Thoracic aorta (tissue), 2 donors: Measurements from ENCODE around the gene ELAVL2. TPM values are rescaled to one million over a fixed set of nuclear protein-coding genes. Genes with fewer than 3 reads are reported as not detected.

ENCODE experiments used
- ATAC-seq: fragments of 150-250 bp; one replicate; pipeline ENCODE4 v1.8.0; 2017; ENCODE audit warnings: low read depth; ENCODE audit not compliant: insufficient number of reproducible peaks, low FRiP score
- DNase-seq: peaks from one replicate; pipeline ENCODE4 v3.0.0-alpha.2; 2020; ENCODE audit warnings: low spot score
- H3K27ac ChIP-seq, 2 donors: fragments of 200-600 bp; sonication (generic); 1 replicate in 1 of 2; 2 replicates in 1 of 2; pipeline ENCODE4 v1.5.1; 2016; ENCODE audit warnings: mild to moderate bottlenecking in 2 of 2, moderate library complexity in 2 of 2
- H3K27me3 ChIP-seq: fragments of 200-600 bp; sonication (generic); replicated peaks from 2 replicates; pipeline ENCODE4 v1.6.0; 2016; ENCODE audit warnings: mild to moderate bottlenecking; ENCODE audit not compliant: insufficient read depth
- H3K36me3 ChIP-seq: fragments of 200-600 bp; sonication (generic); one replicate; pipeline ENCODE4 v1.5.1; 2016
- H3K4me1 ChIP-seq, 2 donors: fragments of 200-600 bp; sonication (generic); 1 replicate in 1 of 2; 2 replicates in 1 of 2; pipeline versions ENCODE4 v1.5.1 to v1.6.0; 2016; ENCODE audit warnings: low read depth in 2 of 2, mild to moderate bottlenecking in 1 of 2; ENCODE audit not compliant: control insufficient read depth in 1 of 2
- H3K4me3 ChIP-seq: fragments of 200-600 bp; sonication (generic); 2 replicates; pipeline ENCODE4 v1.5.1; 2016; ENCODE audit warnings: mild to moderate bottlenecking
- H3K9me3 ChIP-seq: fragments of 200-600 bp; sonication (generic); 2 replicates; pipeline ENCODE4 v1.5.1; 2016
- total RNA-seq, 2 donors: library from RNA; depleted of rRNA; stranded (reverse); fragments of >200 nt; gene quantifications; one replicate each; pipeline versions ENCODE4 v1.1.0 to v1.2.3, GENCODE V29; 2016
- TF ChIP-seq, protein P1 (sequence below): fragments of 200-600 bp; sonication (generic); IDR thresholded peaks from one replicate; pipeline ENCODE4 v1.5.1; 2019; ENCODE audit warnings: antibody characterized with exemption

The ELAVL2 gene
- total RNA-seq, 2 donors from 2014 or later = not detected

GRCh38 chr9:23746317-23746716 is 79.7 kb downstream of the ELAVL2 start:
- no peak for ATAC-seq
- H3K27me3 ChIP-seq = no peaks in the 10 kb centered on the region
- TF ChIP-seq, protein P1, sequence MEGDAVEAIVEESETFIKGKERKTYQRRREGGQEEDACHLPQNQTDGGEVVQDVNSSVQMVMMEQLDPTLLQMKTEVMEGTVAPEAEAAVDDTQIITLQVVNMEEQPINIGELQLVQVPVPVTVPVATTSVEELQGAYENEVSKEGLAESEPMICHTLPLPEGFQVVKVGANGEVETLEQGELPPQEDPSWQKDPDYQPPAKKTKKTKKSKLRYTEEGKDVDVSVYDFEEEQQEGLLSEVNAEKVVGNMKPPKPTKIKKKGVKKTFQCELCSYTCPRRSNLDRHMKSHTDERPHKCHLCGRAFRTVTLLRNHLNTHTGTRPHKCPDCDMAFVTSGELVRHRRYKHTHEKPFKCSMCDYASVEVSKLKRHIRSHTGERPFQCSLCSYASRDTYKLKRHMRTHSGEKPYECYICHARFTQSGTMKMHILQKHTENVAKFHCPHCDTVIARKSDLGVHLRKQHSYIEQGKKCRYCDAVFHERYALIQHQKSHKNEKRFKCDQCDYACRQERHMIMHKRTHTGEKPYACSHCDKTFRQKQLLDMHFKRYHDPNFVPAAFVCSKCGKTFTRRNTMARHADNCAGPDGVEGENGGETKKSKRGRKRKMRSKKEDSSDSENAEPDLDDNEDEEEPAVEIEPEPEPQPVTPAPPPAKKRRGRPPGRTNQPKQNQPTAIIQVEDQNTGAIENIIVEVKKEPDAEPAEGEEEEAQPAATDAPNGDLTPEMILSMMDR = no peak
- H3K27ac ChIP-seq = no peak overlapping the region
- no peaks in the 10 kb centered on the region for H3K9me3 ChIP-seq
- no peaks in the 10 kb centered on the region for H3K36me3 ChIP-seq
- no peak overlapping the region for H3K4me3 ChIP-seq
- H3K4me1 ChIP-seq = no peaks in the 10 kb centered on the region
- DNase-seq = no peak

GRCh38 chr9:23743036-23743435 is 83.0 kb downstream of the ELAVL2 start:
- no peak for DNase-seq
- Histone ChIP-seq H3K4me3 (no peak overlapping the region), H3K27ac (no peak overlapping the region), H3K36me3 (no peaks in the 10 kb centered on the region), H3K27me3 (no peaks in the 10 kb centered on the region), H3K4me1 (no peaks in the 10 kb centered on the region), H3K9me3 (no peaks in the 10 kb centered on the region)
- no peak for ATAC-seq
- TF ChIP-seq, protein P1 = no peak

DNA sequence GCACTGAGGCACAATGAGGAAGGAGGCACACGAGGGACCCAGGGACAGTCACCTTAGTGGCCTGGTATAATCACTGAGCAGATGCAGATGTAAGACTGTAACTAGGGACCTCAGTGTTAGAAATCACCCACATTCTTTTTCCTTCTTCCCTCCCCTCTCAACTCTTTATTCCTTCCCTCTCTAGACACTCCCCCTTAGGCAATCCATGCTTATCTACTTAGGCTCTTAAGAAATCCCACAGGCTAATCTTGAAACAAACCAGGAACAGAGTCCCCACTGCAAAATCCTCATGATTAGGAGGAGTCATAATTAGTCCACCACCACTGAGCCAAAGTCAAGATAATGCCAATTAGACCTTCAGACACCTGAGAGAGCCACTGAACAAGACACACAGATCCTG is 84.7 kb downstream of the ELAVL2 start:
- ATAC-seq = no peak
- H3K36me3 ChIP-seq = no peaks in the 10 kb centered on the region

GRCh38 chr9:23740531-23740930 is 85.5 kb downstream of the ELAVL2 start:
- Histone ChIP-seq H3K4me3 (no peak overlapping the region), H3K27me3 (no peaks in the 10 kb centered on the region), H3K27ac (no peak overlapping the region), H3K36me3 (no peaks in the 10 kb centered on the region), H3K4me1 (no peaks in the 10 kb centered on the region), H3K9me3 (no peaks in the 10 kb centered on the region)
- ATAC-seq (no peak), DNase-seq (no peak)
- TF ChIP-seq, protein P1 = no peak

More for the DNA sequence above, 84.7 kb downstream of the ELAVL2 start:
- no peak for DNase-seq
- Histone ChIP-seq H3K4me3 (no peak overlapping the region), H3K4me1 (no peaks in the 10 kb centered on the region), H3K9me3 (no peaks in the 10 kb centered on the region), H3K27me3 (no peaks in the 10 kb centered on the region), H3K27ac (no peak overlapping the region)
- TF ChIP-seq, protein P1 = no peak

DNA sequence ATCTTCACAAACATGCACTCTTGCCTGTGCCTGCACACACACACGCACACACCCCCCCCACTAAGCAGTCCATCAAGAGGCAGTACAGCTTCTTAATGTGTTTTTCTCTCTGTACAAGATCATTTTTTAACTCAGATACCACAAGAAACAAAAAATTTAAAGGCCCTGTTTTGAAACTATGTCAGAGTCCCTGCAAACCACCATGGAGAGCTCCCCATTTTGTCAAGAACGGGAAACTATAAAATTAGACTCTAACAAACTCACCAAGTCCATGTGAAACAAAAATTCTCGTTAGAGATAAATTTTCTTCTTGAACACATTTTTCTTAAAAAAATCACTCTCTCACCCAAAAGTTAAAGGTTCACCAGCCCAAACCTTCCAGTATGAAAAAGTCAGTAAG is 86.3 kb downstream of the ELAVL2 start:
- Histone ChIP-seq H3K27me3 (no peaks in the 10 kb centered on the region), H3K4me1 (no peaks in the 10 kb centered on the region), H3K4me3 (no peak overlapping the region), H3K27ac (no peak overlapping the region), H3K36me3 (no peaks in the 10 kb centered on the region), H3K9me3 (no peaks in the 10 kb centered on the region)
- ATAC-seq (no peak), DNase-seq (no peak)
- TF ChIP-seq, protein P1 = no peak
